Stimulated activated CD4-positive, alpha-beta T cell treated with anti-CD3 and anti-CD28 coated beads, Interleukin-15, amount 100 ng/mL, for 48 hours (primary cell): ENCODE data around the gene ZNF320.
"Not testable (repeated sequence)": the region's sequence is repeated elsewhere in the genome, so short reads cannot be mapped to it uniquely, and the experiment has no call there.

ENCODE experiments used
- DNase-seq, 2 donors: peaks; one replicate each; pipeline ENCODE4 v3.0.0-alpha.2; 2020; ENCODE audit warnings: low read depth in 2 of 2

Gene ZNF320

GRCh38 chr19:52922841-52923777 is 25.7 kb upstream of the ZNF320 start, which contains the start of gene ZNF888:
TSS of gene ZNF888 (minus strand) at chr19:52923428. CDS start at chr19:52917873, 5,555 bp downstream.
- DNase-seq = peak; percentile 67 to 78

DNA sequence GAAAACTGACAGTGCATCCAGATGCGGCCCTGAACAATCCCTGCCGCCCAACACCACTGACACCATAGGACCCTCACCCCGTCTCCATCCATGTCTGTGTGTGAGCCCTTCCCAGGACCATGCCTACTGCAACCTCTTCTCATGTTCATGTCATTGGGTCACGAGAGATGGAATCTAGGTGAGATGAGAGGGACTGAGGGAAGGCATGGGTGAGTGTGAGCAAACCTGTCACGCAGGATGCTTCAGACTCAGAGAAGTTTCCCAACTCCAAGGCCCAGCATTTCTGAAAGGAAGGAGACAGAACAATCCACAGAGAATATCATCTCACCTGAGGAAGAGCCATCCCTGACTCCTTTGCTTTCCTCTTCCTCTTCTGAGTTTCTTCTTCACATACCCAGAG is 20.1 kb upstream of the ZNF320 start:
- no peak for DNase-seq

DNA sequence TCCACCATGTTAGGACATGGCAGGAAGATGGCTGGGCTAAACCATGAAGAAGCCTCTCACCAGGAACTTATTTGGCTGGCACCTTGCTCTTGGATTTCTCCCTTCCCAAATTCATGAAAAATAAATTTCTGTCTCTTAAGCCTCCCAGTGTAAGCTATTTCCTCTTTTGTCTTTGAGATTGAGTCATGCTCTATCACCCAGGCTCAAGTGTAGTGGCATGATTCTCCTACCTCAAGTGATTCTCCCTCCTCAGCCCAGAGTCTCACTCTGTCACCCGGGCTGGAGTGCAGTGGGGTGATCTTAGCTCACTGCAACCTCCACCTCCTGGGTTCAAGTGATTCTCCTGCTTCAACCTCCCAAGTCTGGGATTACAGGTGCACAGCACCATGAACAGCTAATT is 13.2 kb upstream of the ZNF320 start:
- no peak for DNase-seq

- DNase-seq = not testable (repeated sequence)
These were observed 6.8 kb upstream of the ZNF320 start for GRCh38 chr19:52904052-52904780.

- no peak for DNase-seq
These were observed 4.4 kb upstream of the ZNF320 start for GRCh38 chr19:52901842-52902241.

- DNase-seq = not testable (repeated sequence)
These were observed 1.2 kb upstream of the ZNF320 start for GRCh38 chr19:52898596-52898995.

DNA sequence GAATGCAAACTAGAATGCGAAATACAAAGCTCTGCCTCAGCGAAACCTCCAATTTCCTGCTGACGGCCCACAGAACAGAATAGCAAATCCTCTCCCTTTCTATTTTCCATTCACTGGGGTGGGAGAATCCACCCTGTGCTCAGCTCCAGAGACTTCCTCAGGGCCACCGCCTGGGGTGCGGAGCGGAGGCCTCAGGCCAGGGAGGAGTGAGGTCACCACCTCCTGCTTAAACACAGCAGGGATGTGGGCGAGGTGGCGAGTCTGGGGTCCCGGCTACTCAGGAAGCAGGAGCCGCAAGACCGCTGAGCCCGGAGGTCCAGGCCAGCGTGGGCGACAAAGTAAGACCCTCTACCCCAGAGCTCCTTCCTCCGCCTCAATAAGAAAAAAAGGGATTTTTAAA is 666 bp upstream of the ZNF320 start:
- no peak for DNase-seq

- DNase-seq = no peak
These were observed 851 bp downstream of the ZNF320 start for GRCh38 chr19:52896431-52897137.

GRCh38 chr19:52891336-52891735 is 6.1 kb downstream of the ZNF320 start:
- DNase-seq = no peak

DNA sequence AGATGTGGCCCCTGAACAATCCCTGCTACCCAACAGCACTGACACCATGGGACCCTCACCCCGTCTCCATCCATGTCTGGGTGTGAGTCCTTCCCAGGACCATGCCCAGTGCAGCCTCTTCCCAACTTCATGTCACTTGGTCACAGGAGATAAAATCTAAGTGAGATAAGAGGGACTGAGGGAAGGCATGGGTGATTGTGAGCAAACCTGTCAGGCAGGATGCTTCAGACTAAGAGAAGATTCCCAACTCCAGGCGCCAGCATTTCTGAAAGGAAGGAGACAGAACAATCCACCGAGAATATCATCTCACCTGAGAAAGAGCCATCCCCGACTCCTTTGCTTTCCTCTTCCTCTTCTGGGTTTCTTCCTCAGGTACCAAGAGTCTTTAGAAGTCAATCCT is 7.5 kb downstream of the ZNF320 start:
- no peak for DNase-seq

- no peak for DNase-seq
These were observed 8.4 kb downstream of the ZNF320 start for GRCh38 chr19:52889076-52889475.

GRCh38 chr19:52880895-52881389 is 16.5 kb downstream of the ZNF320 start:
- DNase-seq = no peak

GRCh38 chr19:52872996-52873395 is 24.4 kb downstream of the ZNF320 start:
- not testable (repeated sequence) for DNase-seq

- no peak for DNase-seq
These were observed 26.0 kb downstream of the ZNF320 start for GRCh38 chr19:52871466-52871865.

DNA sequence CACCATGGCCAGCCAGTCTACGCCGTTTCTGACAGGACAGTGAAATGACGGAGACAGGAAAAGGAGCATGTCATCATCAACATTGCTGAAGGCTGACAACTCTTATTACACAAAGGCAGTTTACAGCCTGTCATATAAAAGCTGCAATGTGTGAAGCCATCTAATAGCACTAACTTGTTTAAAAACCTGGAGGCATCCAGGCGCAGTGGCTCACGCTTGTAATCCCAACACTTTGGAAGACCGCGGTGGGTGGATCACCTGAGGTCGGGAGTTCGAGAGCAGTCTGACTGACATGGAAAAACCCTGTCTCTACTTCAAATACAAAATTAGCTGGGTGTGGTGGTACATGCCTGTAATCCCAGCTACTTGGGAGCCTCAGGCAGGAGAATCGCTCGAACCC is 29.4 kb downstream of the ZNF320 start:
- DNase-seq = not testable (repeated sequence)

DNA sequence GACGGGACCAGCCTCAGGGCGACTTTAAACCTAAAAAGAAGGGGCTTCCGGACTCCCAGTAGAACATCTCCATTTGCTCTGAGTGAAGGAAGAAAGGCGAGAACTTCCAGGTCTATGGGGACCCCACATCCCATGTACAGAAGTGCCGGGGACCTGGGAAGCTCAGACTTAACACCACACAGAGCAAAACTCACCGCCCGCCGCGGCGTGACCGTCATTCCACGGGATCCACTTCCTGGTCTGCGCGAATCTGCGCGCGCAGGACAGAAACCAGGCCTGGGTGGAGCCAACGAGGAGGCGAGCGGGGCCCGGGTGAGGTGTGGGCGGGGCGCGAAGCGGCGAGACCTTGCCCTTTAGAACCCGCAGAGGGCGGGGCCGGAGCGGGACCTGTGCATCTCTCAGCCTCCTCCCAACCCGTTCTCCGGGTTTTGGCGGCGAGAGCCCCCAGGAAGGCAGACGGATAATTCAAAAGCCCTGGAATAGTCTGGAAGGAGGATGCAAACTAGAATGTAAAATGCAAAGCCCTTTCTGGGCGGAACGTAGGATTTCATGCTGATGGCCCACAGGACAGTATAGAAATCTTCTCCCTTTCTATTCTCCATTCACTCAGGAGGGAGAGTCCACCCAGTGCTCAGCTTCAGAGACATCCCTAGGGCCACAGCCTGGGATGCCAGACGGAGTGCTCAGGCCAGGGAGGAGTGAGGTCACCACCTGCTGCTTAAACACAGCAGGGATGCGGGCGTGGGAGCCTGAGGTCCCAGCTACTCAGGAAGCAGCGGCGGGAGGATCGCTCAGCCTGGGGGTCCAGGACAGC is 39.9 kb downstream of the ZNF320 start, which contains the start of gene ZNF468:
Gene ZNF468 (minus strand): TSS at position 242 of the 814 bp plus-strand sequence. CDS start 3,347 bp downstream, outside the sequence.
- DNase-seq = peak; percentile 41 to 49

DNA sequence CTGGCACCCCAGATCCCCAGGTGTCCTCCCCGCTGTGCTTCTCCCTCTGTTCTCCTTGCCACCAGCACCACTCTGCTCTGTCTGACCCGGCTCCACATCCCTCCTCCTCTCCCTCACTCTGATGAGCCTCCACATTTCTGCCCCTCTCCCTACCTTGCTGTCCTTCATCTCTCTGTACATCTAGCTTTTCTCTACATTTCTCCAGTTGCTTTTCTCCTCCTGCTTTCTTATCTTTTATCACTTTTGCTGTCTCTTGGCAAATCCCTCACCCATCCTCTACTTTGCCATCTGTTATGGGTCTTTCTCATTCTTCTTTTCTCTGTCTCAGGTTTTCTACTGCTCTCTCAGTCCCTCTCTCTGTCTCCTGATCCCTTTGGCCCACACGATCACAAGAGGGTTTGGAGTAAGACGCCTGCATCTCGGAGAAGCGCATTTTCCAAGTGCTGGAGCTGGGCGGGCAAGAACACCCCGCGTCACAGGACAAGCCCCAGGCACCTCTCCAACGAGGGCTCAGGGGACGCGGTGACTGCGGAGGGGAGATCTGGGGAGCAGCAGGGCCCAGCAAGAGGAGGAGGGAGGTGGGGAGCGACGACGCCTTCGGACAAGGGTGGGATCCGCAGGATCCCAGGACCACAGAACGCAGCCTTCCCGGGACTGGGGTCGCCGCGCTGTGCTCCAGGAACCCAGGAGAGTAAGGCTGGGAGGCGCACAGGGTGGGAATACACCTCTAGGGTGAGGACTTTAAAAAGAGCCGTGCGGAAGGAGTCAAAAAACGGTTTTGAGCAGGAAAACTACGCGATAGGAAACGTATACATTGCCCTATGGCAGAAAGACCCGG is 40.7 kb downstream of the ZNF320 start:
- not testable (repeated sequence) for DNase-seq
